Nucleus accumbens (tissue), 56 donors: Measurements from ENCODE around the gene TAL2.
"Not testable (repeated sequence)": the region's sequence is repeated elsewhere in the genome, so short reads cannot be mapped to it uniquely, and the experiment has no call there.

ENCODE experiments used
- DNase-seq, 56 donors: peaks; one replicate each; lab custom pipeline; 2025; lab: John Stamatoyannopoulos, UW

TAL2 gene

DNA sequence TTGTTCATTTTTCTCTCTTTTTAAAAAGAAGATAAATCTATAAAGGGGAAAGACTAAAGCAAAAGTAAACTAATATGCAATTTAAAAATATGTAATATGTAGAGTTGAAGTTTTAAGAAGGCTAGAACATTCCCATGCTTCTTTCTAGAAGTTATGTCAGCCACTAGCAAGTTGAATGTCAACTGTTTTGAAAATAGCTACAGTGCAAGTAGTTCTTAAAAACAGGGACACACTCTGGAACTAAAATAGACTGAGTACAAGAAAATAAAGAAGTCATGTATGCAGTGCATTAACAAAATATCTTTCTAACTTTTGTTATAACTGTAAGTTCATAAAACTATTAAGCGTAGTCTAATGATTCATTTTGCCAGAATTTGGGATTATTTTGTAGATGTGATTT, 40.0 kb downstream of the TAL2 start:
- no peak for DNase-seq

DNA sequence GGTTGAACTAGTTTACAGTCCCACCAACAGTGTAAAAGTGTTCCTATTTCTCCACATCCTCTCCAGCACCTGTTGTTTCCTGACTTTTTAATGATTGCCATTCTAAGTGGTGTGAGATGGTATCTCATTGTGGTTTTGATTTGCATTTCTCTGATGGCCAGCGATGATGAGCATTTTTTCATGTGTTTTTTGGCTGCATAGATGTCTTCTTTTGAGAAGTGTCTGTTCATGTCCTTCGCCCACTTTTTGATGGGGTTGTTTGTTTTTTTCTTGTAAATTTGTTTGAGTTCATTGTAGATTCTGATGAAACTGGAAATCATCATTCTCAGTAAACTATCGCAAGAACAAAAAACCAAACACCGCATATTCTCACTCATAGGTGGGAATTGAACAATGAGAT, 41.4 kb downstream of the TAL2 start:
- DNase-seq, result not testable (repeated sequence)

DNA sequence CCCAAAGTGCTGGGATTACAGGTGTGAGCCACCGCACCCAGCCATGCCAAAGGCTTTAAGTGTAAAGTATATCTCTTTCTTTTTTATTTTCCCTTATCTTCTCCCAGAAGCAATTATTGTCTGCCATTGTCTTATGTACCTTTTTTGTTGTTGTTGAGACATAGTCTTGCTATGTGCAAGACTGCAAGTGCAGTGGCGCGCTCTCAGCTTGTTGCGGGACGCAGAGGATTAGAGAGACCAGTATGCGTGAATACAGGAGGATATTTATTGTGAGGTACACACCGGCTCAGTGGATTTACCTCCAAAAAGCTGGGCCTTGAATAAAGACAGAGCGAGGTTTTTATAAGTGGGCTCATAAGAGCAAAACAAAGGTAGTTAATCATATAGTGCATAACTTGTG, 43.9 kb downstream of the TAL2 start:
- DNase-seq, result no peak

DNA sequence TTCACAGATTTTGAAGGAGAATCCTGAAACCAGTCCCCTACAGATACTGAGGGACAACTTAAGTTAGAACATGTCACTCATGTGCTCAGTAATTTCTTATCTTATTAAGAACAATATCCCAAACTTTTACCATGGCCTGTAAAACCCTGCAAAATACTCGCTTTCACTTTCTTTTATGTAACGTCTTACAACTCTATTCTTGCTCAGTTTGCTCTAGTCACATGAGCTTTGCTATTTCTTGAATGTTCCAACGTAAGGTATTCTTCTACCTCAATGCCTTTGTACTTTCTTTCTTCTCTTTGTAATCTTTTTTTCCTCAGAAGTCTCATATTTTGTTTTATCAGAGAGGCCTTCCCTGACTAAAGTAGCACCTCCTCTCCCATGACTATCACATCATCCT, 46.1 kb downstream of the TAL2 start:
- DNase-seq, result no peak

DNA sequence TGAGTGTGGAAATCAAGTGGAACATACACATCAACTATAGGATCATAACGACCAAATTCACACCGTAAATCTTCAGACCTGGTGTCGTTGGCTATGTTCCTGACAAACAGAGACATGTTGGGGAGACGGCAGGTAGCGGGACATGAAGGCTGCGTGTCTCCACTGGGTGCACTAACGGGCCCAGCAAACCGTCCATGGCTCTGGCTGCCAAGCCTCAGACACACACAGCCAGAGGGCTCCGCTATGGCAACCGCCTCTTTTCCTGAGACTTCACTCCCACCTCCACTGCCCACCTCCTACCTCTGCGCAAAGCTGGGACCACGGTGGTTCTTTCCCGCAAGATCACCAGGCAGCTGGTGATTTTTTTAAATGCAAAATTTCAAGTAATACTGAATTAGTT, 48.4 kb downstream of the TAL2 start:
- no peak for DNase-seq

DNA sequence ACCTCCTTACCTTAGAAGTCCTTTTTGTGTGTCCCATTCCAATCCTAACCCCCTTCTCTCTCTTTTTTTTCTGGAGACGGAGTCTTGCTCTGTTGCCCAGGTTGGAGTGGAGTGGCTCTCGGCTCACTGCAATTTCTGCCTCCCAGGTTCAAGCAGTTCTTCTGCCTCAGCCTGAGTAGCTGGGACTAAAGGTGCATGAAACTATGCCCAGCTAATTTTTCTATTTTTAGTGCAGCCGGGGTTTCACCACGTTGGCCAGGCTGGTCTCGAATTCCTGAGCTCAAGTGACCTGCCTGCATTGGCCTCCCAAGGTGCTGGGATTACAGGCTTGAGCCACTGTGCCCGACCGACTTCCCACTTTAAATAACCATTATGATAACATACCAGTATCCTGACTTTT, 49.6 kb downstream of the TAL2 start:
- DNase-seq, result no peak

DNA sequence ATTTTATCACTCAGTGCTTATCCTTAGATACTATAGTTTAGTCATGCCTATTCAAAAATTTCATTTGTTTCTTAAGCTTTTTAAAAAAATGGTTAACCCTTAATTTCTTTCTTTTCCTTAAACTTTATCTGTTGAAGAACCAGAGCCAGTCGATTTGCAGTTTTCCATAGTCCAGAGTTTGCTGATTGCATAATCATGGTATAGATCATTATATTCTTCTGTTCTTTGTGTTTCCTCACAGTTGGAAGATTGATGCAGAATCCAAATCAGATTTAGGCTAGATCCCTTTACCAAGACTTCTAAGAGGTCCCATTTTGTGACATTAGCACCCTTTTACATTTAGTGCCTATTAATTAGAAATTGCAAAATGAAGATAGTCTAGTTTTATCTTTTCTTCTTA, 50.0 kb downstream of the TAL2 start:
- DNase-seq, result no peak
